NCI-H524 (cell line): Measurements from ENCODE around the gene DHRS4L2.

Experiments used
- DNase-seq, 2 experiments: peaks; one replicate each; lab custom pipeline; 2025; lab: John Stamatoyannopoulos, UW

The DHRS4L2 gene

GRCh38 chr14:24053548-24054323 is 65.0 kb downstream of the DHRS4L2 start:
- no peak for DNase-seq

GRCh38 chr14:24054324-24054641 is 65.6 kb downstream of the DHRS4L2 start:
- no peak for DNase-seq

- DNase-seq = no peak
Measured at GRCh38 chr14:24054646-24055045, 65.9 kb downstream of the DHRS4L2 start.
